Esophagus muscularis mucosa (tissue), 4 donors: ENCODE measurements around the gene SCFD2.

ENCODE experiments used
- EP300 ChIP-seq: sonication (generic); formaldehyde crosslinking; IDR thresholded peaks from one replicate; pipeline ENCODE4 v1.6.1; 2017; ENCODE audit warnings: antibody characterized with exemption
- POLR2A ChIP-seq: fragments of 450-650 bp; IDR thresholded peaks from one replicate; pipeline ENCODE4 v1.6.1; 2017; ENCODE audit warnings: antibody characterized with exemption, moderate library complexity, mild to moderate bottlenecking, low read depth
- POLR2AphosphoS5 ChIP-seq, 2 donors: sonication (generic); formaldehyde crosslinking; IDR thresholded peaks; one replicate each; pipeline ENCODE4 v1.6.1; 2017; ENCODE audit warnings: antibody characterized with exemption in 2 of 2
- TF ChIP-seq, protein P1 (sequence below), 3 experiments: fragments of 200-600 bp in 2 of 3; fragments of 450-650 bp in 1 of 3; sonication (generic) in 2 of 3; IDR thresholded peaks; one replicate each; pipeline ENCODE4 v1.5.1; 2017 to 2019; ENCODE audit warnings: antibody characterized with exemption in 3 of 3, mild to moderate bottlenecking in 2 of 3, moderate library complexity in 1 of 3

DNA sequence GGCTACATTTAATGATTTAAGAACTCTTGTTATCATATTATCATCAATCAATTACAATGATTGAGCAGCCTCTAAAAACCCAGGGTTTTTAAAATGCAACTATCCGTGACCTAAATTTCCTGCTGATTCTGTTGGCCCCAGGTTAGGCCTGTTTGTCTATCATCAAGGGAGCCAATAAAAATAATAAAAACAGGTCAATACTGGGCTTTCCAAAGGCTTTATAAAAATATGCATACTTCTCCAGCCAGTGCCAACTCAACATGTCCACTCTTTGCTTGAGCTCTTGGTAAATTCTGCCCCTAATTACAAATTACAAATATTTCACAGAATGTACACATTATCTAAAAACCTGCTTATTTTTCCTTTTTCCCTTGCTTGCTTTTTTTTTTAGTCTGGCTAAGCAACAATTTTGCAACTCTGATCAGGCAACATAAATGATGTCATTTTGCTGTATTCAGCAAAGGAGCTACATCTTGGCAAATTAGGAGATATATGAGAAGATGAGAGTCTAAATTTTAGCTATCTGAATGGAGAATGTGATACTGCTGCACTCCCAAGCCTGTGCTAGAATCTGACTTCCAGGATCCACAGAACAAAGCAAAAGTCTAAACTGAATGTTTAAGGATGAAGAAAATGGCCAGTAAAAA, 204.0 kb downstream of the SCFD2 start:
- TF ChIP-seq, protein P1, sequence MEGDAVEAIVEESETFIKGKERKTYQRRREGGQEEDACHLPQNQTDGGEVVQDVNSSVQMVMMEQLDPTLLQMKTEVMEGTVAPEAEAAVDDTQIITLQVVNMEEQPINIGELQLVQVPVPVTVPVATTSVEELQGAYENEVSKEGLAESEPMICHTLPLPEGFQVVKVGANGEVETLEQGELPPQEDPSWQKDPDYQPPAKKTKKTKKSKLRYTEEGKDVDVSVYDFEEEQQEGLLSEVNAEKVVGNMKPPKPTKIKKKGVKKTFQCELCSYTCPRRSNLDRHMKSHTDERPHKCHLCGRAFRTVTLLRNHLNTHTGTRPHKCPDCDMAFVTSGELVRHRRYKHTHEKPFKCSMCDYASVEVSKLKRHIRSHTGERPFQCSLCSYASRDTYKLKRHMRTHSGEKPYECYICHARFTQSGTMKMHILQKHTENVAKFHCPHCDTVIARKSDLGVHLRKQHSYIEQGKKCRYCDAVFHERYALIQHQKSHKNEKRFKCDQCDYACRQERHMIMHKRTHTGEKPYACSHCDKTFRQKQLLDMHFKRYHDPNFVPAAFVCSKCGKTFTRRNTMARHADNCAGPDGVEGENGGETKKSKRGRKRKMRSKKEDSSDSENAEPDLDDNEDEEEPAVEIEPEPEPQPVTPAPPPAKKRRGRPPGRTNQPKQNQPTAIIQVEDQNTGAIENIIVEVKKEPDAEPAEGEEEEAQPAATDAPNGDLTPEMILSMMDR (IDR thresholded peaks at IDR 0.05), result no peak
- TF ChIP-seq POLR2A (no peak), POLR2AphosphoS5 (IDR thresholded peaks at IDR 0.05) (no peak), EP300 (no peak)
